ENCODE data around the gene ZNF687.
"Not testable (repeated sequence)": the region's sequence is repeated elsewhere in the genome, so short reads cannot be mapped to it uniquely, and the experiment has no call there.

ZNF687 gene, protein sequence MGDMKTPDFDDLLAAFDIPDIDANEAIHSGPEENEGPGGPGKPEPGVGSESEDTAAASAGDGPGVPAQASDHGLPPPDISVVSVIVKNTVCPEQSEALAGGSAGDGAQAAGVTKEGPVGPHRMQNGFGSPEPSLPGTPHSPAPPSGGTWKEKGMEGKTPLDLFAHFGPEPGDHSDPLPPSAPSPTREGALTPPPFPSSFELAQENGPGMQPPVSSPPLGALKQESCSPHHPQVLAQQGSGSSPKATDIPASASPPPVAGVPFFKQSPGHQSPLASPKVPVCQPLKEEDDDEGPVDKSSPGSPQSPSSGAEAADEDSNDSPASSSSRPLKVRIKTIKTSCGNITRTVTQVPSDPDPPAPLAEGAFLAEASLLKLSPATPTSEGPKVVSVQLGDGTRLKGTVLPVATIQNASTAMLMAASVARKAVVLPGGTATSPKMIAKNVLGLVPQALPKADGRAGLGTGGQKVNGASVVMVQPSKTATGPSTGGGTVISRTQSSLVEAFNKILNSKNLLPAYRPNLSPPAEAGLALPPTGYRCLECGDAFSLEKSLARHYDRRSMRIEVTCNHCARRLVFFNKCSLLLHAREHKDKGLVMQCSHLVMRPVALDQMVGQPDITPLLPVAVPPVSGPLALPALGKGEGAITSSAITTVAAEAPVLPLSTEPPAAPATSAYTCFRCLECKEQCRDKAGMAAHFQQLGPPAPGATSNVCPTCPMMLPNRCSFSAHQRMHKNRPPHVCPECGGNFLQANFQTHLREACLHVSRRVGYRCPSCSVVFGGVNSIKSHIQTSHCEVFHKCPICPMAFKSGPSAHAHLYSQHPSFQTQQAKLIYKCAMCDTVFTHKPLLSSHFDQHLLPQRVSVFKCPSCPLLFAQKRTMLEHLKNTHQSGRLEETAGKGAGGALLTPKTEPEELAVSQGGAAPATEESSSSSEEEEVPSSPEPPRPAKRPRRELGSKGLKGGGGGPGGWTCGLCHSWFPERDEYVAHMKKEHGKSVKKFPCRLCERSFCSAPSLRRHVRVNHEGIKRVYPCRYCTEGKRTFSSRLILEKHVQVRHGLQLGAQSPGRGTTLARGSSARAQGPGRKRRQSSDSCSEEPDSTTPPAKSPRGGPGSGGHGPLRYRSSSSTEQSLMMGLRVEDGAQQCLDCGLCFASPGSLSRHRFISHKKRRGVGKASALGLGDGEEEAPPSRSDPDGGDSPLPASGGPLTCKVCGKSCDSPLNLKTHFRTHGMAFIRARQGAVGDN

DNA sequence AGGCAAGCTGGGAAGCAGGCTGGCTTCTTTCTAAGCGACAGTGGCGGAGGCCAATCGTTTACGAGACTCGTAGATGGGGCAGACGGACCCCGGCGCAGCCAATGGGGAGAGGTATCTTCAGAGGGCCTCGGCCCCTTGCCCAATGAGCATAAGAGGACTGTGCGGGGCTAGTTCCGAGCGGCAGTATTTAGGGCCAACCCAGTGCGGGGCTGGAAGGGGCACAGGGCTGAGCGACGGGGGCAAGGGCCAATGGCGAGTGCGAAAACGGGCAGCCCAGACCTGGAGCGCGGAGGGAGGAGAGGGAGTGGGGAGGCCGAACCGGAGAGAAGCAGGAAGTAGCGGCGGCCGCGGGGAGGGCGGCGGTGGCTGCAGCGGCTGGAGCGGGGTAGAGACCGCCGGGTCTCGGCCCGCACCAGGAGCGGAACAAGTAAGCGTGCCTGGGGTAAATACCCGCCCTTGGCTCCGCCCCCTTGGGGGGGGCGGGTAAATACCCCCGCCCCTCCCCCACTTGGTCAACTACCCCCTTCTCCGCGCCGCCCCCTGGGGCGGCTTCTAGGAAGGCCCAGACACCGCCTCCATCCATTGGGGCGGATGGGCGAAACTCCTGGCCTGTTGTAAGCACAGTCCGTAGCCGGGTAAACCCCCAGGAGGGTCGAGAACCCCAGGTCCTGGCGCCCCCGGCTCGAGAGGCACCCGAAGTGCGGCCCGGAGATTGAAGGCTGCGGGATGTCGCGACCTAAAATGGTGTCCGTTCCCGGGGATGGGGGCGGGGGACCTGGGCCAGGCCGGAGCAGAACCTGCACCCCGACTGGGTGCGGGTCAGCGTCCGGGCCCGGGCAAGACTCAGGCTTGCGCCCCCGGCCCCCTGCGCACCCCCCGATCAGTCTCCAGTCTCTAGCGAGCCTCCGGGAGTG lies at the start of gene ZNF687:
Gene ZNF687, plus strand, starts transcription at position 331 of the 914 bp plus-strand sequence. CDS start 3,993 bp downstream, outside the sequence.
- DNase-seq, result peak; percentile 98 to 99

DNA sequence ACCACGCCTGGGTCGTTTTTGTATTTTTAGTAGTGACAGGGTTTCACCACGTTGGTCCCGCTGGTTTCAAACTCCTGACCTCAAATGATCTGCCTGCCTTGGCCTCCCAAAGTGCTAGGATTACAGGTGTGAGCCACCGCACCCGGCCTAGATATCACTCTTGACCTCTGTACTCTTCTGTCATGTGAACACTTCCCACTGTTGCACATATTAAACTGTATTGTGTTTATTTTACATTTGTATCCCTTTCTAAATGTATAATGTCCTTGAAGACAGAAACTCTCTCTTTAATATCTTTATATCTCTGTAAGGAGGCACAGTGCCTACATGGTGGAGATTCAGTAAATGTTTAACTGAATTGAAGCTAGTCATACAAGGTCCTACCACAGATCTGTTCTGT lies 46.9 kb upstream of the ZNF687 start:
- no peak for DNase-seq

DNA sequence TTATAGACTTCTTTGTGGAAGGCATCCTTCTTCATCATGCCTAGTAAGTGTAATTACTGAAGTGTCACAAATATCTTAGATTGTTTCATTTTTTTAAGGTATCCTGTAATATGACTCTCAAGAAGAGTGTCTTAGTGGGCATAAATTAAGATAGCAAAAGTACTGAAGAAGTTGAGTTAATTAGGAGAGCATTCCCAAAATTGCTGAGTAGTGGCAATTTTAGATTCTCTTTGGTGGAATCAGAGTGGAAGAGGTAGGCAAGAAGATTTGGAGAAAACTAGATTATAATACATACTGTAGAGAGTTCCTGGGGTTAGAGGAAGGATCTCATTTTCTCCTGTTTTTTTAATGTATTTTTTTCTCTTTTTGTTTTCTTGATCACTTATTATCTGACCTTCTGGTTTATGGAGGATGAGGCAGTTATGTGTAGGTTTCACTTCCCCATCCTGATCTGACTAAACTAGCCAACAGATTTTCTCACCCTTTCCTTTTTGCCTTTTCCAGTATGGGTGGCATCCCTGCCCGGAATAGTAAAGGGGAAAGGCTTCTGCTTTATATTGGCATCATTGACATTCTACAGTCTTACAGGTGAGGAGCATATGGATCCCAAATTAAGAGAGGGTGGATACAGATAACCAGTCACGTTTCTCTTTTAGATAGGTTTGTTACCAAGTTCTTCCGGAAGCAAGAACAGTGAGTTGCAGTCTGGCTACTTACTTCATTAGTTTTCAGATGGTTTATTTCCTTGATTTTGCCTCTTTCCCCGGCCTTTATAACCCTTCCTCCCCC lies 44.2 kb upstream of the ZNF687 start:
- DNase-seq, result no peak

DNA sequence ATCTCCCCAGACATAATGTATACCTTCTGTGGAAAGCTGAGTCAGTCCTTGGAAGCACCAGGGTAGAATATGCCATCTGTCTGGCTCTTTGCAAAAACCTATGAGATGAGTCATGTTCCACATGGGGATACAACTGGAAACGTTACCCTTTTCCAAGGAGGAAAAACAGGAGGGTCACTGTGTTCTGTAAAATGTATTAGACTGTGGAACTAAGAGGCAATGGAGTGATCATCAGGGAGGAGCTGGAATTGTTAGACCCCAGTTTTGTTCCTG lies 43.7 kb upstream of the ZNF687 start:
- DNase-seq, result no peak

DNA sequence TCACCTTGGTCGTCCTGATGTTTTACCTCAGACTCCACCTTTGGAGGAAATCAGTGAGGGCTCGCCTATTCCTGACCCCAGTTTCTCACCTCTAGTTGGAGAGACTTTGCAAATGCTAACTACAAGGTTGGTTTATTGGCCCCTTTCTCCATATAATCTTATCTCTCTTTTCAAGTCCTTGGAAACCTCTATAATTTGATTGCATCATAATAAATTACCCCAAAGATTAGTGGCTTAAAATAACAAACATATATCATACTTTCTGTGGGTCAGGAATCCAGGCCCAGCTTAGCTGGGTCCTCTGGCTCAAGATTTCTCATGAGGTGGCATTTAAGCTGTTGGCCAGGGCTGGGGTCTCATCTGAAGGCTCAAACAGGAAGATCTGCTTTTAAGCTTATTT lies 39.7 kb upstream of the ZNF687 start:
- DNase-seq, result no peak

DNA sequence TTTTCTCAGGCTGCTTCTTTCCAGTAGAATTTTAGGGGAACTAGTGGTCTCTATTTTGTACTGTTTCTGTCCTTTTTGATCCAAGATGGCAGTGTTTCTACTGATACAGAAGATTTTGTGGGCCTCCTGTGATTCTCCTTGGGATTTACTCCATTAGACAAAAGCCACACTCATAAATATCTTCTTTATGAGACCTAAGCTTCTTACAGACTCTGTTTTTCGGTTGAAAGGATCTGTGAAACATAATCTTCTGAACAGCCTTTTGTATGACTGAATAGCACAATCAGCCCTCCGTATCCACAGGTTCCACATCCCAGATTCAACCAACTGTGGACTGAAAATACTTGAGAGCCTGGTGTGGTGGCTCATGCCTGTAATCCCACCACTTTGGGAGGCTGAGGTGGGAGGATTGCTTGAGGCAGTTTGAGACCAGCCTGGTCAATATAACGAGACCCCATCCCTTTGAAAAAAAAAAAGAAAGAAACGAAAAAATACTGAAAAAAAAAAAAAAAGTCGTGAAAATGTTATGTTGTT lies 38.3 kb upstream of the ZNF687 start:
- no peak for DNase-seq

DNA sequence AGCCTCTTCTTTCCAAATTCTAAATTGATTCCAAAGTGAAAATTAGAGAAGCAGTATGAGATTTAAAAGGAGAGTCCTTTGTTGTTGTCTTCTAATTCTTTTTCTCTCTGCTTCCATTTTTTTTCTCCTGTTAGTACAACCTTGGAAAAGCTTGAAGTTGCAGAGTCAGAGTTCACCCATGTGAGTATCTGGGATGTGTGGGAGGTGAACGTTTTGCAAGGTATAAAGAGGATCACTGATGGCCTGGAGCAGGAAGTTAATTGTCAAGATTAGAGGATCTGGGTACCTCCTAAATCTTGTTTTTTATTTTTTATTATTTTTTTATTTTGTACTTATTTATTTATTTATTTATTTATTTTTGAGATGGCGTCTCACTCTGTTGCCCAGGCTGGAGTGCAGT lies 35.3 kb upstream of the ZNF687 start:
- no peak for DNase-seq

DNA sequence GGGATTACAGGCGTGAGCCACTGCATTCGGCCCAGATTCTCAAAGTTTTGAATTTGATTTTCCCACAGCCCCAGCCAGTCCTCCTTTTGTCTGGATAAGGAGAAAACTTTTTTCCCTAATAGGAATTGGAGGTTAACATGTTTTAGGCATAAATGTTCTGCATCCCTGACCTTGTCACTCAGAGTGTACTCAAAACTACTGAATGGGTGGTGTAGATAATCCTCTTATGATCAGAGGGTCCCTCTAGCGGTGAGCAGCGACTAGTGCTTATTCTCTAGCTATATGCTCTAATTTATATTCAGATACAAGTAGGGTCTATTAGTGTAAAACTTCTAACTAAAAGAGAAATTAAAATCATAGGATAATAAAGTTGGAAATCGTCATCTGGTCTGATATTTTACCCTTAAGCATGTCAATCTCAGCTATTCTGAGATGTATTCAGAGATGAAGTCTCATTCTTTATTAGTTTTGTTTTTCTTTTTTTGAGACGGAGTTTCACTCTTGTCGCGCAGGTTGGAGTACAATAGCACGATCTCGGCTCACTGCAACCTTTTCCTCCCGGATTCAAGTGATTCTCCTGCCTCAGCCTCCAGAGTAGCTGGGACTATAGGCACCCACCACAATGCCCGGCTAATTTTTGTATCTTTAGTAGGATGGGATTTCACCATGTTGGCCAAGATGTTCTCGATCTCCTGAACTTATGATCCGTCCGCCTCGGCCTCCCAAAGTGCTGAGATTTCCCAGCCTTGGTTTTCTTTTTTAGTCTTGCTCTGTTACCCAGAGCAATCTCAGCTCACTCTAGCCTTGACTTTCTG lies 30.2 kb upstream of the ZNF687 start:
- DNase-seq, result peak; percentile 62 to 73

DNA sequence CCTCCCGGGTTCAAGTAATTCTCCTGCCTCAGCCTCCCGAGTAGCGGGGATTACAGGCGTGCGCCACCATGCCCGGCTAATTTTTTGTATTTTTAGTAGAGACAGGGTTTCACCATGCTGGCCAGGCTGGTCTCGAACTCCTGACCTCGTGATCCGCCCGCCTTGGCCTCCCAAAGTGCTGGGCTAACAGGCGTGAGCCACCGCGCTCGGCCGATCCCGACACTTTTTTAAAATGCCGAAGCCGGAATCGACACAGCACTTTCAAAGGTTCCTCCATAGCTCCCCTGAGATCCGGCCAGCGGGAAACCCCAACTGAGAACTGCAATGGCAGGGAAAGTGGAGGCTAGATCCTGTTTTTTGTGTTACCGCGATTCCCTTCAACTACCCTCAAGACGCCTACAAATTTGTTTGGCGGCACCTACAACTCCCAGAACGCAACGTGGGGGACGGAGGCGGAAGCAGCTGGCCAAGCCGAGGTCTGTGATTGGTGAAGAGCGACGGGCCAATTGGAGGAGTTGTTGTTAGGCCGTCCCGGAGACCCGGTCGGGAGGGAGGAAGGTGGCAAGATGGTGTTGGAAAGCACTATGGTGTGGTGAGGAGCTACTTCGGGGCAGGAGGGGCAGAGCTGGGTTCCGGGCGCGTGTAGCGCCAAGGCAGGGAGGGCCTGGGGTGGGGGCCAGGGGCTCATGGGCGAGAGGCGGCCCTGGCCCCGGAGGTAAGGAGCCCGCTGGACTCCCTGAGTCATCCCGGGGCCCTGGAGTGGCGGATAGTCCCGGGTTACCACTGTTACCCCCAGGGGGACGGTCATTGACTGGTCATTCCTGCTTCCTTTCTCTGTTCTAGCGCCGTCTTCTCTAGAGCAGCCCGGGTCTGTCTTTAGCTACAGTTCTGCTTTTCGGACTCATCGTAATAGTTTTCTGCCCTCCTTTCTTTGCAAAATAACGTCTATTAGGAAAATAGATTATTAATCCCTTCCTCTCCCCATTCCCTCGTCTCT lies 27.6 kb upstream of the ZNF687 start, which contains the start of gene PSMD4:
Gene PSMD4, plus strand, starts transcription at position 518 of the 997 bp plus-strand sequence. Its CDS starts 49 bp downstream, at position 567.
- peak; percentile 90 to 94 for DNase-seq

DNA sequence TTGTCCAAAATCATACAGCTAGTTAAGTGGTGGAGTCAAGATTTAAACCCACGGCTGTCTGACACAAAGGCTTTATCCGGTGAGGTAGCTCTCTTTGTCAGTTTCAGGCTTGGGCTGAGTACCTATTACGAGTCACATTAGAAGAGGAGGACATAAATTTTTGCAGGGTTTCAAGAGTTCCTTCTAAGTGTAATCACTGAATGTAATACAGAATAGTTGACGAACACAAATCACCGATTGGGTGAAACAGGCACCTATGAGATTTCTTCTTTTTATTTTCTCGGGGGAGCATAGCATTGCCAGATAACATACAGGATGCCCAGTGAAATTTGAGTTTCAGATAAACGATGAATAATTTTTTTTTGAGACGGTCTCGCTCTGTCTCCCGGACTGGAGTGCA lies 26.7 kb upstream of the ZNF687 start:
- DNase-seq, result no peak

DNA sequence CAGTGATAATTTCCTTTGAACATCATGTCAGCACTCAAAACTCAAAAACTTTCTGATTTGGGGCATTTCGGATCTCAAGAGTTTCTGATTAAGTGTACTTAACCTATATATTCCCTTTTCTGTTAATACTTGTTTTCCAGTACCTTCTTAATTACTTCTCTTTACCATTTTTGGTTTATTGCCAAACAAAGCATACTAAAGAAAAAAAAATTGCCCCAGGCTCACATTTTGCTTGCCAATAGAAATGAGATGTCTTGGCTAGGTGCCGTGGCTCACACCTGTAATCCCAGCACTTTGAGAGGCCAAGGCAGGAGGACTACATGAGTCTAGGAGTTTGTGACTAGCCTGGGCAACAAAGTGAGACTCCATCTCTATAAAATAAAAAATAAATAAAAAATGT lies 22.7 kb upstream of the ZNF687 start:
- no peak for DNase-seq

DNA sequence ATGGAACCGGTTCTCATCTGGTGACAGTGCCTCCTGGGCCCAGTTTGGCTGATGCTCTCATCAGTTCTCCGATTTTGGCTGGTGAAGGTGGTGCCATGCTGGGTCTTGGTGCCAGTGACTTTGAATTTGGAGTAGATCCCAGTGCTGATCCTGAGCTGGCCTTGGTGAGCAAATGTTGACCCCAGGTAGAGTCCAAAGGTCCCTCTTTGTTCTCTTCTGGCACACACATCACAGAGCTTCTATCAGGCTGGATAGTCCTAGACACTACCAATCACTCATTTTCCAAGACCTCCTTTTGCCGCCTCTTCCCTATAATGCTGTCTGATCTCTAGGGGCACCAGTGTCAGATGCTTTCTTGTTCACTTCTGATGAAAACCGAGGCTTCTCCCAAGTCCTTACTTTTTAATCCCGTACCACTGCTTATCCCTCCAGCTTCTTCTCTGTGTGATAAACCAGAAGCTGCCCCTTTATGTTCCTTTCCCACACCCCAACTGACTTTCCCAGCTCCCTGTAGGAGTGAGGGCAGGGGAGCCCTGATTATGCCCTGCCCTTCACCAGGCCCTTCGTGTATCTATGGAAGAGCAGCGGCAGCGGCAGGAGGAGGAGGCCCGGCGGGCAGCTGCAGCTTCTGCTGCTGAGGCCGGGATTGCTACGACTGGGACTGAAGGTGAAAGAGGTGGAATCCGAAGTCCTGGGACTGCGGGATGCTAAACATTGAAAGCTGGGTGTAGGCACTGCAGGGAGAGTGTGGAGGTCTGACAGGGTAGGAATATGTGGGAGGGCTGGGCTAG lies 16.5 kb upstream of the ZNF687 start:
- no peak for DNase-seq

DNA sequence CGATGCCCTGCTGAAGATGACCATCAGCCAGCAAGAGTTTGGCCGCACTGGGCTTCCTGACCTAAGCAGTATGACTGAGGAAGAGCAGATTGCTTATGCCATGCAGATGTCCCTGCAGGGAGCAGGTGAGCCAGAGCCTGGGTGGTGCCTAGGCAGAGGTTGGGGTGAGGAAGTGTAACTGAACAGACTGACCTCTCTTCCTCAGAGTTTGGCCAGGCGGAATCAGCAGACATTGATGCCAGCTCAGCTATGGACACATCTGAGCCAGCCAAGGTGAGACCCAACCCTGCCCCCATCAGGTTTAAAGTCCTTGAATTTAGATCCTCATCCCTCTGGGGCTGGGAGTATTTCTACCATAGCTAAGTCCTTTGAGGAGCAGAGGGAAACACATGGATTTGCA lies 15.8 kb upstream of the ZNF687 start:
- DNase-seq, result no peak

DNA sequence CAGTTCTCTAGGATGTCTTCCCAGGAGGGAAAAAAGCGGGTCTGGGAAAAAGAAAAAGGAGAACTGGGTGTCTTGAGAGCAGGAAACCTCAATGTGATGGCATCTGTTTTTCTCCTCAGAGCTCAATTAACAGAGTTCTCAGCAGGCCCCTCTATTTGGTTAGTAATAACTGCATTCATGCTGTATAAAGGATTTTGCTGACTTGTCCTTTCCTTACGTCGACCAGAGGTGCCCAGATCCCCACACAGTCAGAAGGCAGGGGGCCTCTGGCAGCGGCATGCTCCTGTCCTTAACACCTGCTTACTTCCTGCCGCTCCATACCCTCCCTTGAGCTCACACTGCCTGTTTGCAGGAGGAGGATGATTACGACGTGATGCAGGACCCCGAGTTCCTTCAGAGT lies 15.3 kb upstream of the ZNF687 start:
- DNase-seq, result no peak

DNA sequence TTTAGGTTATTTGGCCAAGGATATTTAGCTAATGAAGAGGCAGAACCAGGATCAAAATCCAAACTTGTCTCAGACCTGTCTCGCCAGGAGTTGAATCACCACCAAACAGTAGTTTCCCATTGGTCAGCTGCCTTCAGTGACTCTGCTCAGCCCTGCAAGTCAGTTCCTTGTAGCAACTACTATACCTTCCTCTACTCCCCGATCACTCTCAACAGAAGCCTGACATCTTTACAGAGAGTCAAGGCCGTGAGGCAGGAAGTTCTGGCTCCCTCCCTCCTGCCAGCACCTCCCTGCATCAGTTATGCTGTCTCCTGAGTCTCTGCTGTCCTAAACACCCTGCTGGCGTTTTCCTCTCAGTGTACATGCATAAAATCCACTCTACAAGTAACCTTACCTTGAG lies 14.3 kb upstream of the ZNF687 start:
- DNase-seq, result no peak

DNA sequence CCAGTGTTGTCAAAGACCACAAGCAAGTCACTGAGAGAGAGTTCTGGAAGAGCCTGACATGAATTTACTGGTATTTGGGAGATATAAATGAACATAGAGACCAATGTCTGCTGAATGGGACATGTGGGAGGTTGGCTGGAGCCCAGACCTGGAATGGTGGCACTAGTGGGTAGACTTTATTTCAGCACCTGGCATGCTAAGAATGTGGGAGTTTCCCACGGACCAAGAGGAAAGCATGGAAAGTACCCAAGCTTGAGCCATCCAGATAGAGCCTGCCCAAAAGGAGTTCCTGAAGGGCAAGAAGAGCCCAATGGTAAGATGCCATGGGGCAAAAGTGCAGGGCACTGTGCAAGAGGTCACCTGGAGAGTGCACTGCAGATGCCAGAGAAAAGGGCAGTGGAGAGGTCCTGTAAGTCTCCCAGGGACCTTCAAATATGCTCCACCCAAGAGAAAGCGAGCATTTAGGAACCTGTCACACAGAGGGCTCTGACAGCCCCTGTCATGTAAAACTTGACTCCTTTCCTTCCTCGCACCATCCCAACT lies 8.1 kb upstream of the ZNF687 start:
- no peak for DNase-seq

DNA sequence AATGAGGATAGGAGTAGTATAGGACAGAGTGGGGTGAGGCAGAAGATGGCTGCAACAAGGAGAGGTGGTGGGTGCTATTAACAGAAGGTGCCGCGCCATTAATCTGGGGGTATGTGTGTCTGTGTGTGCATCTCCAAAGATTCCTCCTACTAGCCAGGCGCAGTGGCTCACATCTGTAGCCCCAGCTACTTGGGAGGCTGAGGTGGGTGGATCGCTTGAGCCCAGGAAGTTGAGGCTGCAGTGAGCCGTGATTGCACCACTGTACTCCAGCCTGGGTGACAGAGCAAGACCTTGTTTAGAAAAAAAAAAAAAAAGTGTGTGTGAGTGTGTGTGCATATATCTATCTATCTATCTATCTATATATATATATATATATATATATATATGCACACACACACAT lies 6.8 kb upstream of the ZNF687 start:
- DNase-seq, result not testable (repeated sequence)

DNA sequence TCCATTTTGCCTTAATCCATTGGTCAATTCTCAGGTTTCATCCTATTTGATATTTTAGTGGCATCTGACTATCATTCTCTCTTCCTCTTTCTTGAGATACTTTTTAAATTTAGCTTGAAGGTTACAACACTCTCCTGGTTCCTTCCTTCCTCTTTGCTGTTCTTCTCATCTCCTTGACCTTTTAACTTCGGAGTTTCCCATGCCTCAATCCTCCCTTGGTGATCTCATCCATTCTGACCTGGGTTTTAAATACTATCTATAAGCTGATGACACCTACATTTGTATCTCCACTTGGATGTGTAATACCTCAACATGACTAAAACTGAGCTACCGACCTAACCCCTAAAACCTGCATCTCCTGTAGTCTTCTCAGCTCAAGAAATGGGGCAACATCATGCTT lies 4.8 kb upstream of the ZNF687 start:
- DNase-seq, result no peak
